Adrenal gland (tissue), 5 donors: ENCODE data around the gene RALGDS.

Source experiments
- POLR2A ChIP-seq, 2 donors: fragments of 450-650 bp; IDR thresholded peaks; one replicate each; pipeline ENCODE4 v1.6.1; 2017; ENCODE audit warnings: antibody characterized with exemption in 2 of 2, mild to moderate bottlenecking in 2 of 2, moderate library complexity in 1 of 2
- TF ChIP-seq, protein P1 (sequence below), 6 experiments: fragments of 450-650 bp in 4 of 6; fragments of 200-600 bp in 2 of 6; sonication (generic) in 1 of 6; IDR thresholded peaks; 1 replicate in 5 of 6; 2 replicates in 1 of 6; pipeline versions ENCODE4 v1.5.1 to v1.8.0; 2016 to 2021; ENCODE audit warnings: antibody characterized with exemption in 6 of 6, mild to moderate bottlenecking in 2 of 6, moderate library complexity in 1 of 6
- donor health status: DM: no; HTN: no; CAD: no.

DNA sequence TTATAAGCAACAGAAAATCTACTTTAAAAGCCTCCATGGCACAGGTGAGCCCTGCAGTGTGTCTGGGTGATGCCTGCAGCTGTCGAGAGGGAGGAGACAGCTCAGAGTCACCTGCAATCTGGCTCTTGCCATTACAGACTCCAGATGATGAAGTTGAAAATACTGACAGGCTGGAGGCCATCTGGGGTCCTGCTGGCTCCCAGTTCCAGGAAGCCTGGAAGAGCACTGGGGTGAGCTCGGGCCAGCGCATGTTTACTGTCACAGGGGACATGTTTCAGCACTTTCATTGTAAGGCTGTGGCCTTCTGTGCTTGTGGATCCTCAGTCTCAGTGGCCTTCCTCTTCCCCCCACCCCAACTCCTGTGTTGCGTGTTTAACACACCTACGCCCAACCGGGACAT, 30.9 kb downstream of the RALGDS start:
- TF ChIP-seq, protein P1, sequence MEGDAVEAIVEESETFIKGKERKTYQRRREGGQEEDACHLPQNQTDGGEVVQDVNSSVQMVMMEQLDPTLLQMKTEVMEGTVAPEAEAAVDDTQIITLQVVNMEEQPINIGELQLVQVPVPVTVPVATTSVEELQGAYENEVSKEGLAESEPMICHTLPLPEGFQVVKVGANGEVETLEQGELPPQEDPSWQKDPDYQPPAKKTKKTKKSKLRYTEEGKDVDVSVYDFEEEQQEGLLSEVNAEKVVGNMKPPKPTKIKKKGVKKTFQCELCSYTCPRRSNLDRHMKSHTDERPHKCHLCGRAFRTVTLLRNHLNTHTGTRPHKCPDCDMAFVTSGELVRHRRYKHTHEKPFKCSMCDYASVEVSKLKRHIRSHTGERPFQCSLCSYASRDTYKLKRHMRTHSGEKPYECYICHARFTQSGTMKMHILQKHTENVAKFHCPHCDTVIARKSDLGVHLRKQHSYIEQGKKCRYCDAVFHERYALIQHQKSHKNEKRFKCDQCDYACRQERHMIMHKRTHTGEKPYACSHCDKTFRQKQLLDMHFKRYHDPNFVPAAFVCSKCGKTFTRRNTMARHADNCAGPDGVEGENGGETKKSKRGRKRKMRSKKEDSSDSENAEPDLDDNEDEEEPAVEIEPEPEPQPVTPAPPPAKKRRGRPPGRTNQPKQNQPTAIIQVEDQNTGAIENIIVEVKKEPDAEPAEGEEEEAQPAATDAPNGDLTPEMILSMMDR (IDR thresholded peaks at IDR 0.05): no peak
- no peak for TF ChIP-seq POLR2A (IDR thresholded peaks at IDR 0.05)
